Trophoblast cell (in vitro differentiated cells and primary cell): ENCODE results near the gene ITGA1. TPM values are rescaled to one million over a fixed set of nuclear protein-coding genes. Genes with fewer than 3 reads are reported as not detected.

Experiments used
- DNase-seq, 2 donors: peaks; one replicate each; pipeline ENCODE4 v3.0.0-alpha.2; 2016
- H2AFZ ChIP-seq: 2 replicates; pipeline ENCODE4 v1.6.1; 2013; ENCODE audit warnings: low read length, moderate library complexity, mild to moderate bottlenecking; ENCODE audit not compliant: insufficient read depth, poor library complexity
- H2AK5ac ChIP-seq: 2 replicates; pipeline ENCODE4 v1.6.1; 2013; ENCODE audit warnings: mild to moderate bottlenecking, low read length
- H2BK120ac ChIP-seq: 2 replicates; pipeline ENCODE4 v1.6.1; 2013; ENCODE audit warnings: low read length, mild to moderate bottlenecking, moderate library complexity; ENCODE audit not compliant: insufficient read depth, poor library complexity
- H2BK12ac ChIP-seq: 2 replicates; pipeline ENCODE4 v1.6.1; 2013; ENCODE audit warnings: mild to moderate bottlenecking, low read length, moderate library complexity
- H2BK5ac ChIP-seq: 2 replicates; pipeline ENCODE4 v1.6.1; 2013; ENCODE audit warnings: low read length, low read depth, moderate library complexity, mild to moderate bottlenecking; ENCODE audit not compliant: poor library complexity
- H3K14ac ChIP-seq: 2 replicates; pipeline ENCODE4 v1.6.1; 2013; ENCODE audit warnings: mild to moderate bottlenecking, low read length
- H3K18ac ChIP-seq: 2 replicates; pipeline ENCODE4 v1.6.1; 2013; ENCODE audit warnings: mild to moderate bottlenecking, low read length
- H3K23ac ChIP-seq: 2 replicates; pipeline ENCODE4 v1.6.1; 2013; ENCODE audit warnings: low read length
- H3K27ac ChIP-seq: 2 replicates; pipeline ENCODE4 v1.5.1; 2013; ENCODE audit warnings: low read depth, mild to moderate bottlenecking, inconsistent platforms, low read length, moderate library complexity
- H3K27me3 ChIP-seq: 2 replicates; pipeline ENCODE4 v1.6.1; 2013; ENCODE audit warnings: inconsistent platforms, mild to moderate bottlenecking, low read length, moderate library complexity; ENCODE audit not compliant: insufficient read depth
- H3K36me3 ChIP-seq, 2 experiments: 1 replicate in 1 of 2; 2 replicates in 1 of 2; pipeline ENCODE4 v1.6.1; 2013; ENCODE audit warnings: low read length in 2 of 2, mild to moderate bottlenecking in 2 of 2, moderate library complexity in 1 of 2; ENCODE audit not compliant: insufficient read depth in 2 of 2, control insufficient read depth in 1 of 2
- H3K4ac ChIP-seq: 2 replicates; pipeline ENCODE4 v1.6.1; 2013; ENCODE audit warnings: low read depth, mild to moderate bottlenecking, low read length, moderate library complexity
- H3K4me1 ChIP-seq, 2 experiments: 1 replicate in 1 of 2; 2 replicates in 1 of 2; pipeline ENCODE4 v1.6.1; 2013; ENCODE audit warnings: low read length in 2 of 2, mild to moderate bottlenecking in 2 of 2, moderate library complexity in 1 of 2; ENCODE audit not compliant: insufficient read depth in 2 of 2, control insufficient read depth in 1 of 2
- H3K4me2 ChIP-seq: 2 replicates; pipeline ENCODE4 v1.6.1; 2013; ENCODE audit warnings: inconsistent platforms, mild to moderate bottlenecking, low read length, moderate library complexity
- H3K4me3 ChIP-seq: 2 replicates; pipeline ENCODE4 v1.5.1; 2013; ENCODE audit warnings: mild to moderate bottlenecking, low read depth, low read length, inconsistent platforms
- H3K79me1 ChIP-seq: one replicate; pipeline ENCODE4 v1.6.1; 2013; ENCODE audit warnings: low read length
- H3K79me2 ChIP-seq: 2 replicates; pipeline ENCODE4 v1.6.1; 2013; ENCODE audit warnings: low read length, mild to moderate bottlenecking; ENCODE audit not compliant: control insufficient read depth, insufficient read depth, poor library complexity
- H3K9ac ChIP-seq: 2 replicates; pipeline ENCODE4 v1.6.1; 2013; ENCODE audit warnings: mild to moderate bottlenecking, low read length
- H3K9me3 ChIP-seq: 2 replicates; pipeline ENCODE4 v1.6.1; 2013; ENCODE audit warnings: low read depth, mild to moderate bottlenecking, control low read depth, inconsistent platforms, low read length; ENCODE audit not compliant: insufficient read depth
- H4K12ac ChIP-seq: 2 replicates; pipeline ENCODE4 v1.6.1; 2013; ENCODE audit warnings: low read depth, mild to moderate bottlenecking, low read length, moderate library complexity
- H4K8ac ChIP-seq: 2 replicates; pipeline ENCODE4 v1.6.1; 2013; ENCODE audit warnings: low read depth, mild to moderate bottlenecking, low read length, moderate library complexity
- H4K91ac ChIP-seq: one replicate; pipeline ENCODE4 v1.6.1; 2013; ENCODE audit warnings: low read depth, mild to moderate bottlenecking, low read length, moderate library complexity
- WGBS: extraction: QIAGEN DNeasy Blood & Tissue Kit; methylation state at CpG from one replicate; pipeline ENCODE4 v1.1.7; 2013; ENCODE audit warnings: missing lambda C conversion rate; ENCODE audit not compliant: insufficient read length, insufficient coverage; ENCODE audit errors: extremely low coverage; 5-methylcytosine and 5-hydroxymethylcytosine counted together
- polyA plus RNA-seq: library from polyadenylated mRNA; stranded (reverse); fragments of 200-250 nt; gene quantifications from 2 replicates; pipeline ENCODE4 v1.2.3, GENCODE V29; 2013

Gene ITGA1
- polyA plus RNA-seq = 15.9 and 16.7 TPM in 2 replicates

GRCh38 chr5:52787600-52788504 lies at the start of gene ITGA1, which contains the start of gene PELO:
Gene ITGA1, plus strand, starts transcription at chr5:52787916. Its CDS starts 438 bp downstream, at chr5:52788354.
Gene PELO, plus strand, starts transcription at chr5:52787916. Its CDS starts 12,479 bp downstream, at chr5:52800395.
- no peaks in the 10 kb centered on the region for H3K4me1 ChIP-seq
- no peaks in the 10 kb centered on the region for H3K9me3 ChIP-seq
- H2AFZ ChIP-seq = peak within 1 kb of the TSS; percentile 89
- peak within 1 kb of the TSS; percentile 46 for H3K14ac ChIP-seq
- no peak within 1 kb of the TSS for H2BK5ac ChIP-seq
- no peaks in the 10 kb centered on the region for H3K27me3 ChIP-seq
- peak within 1 kb of the TSS; percentile 73 for H3K4me3 ChIP-seq
- H3K79me2 ChIP-seq = peaks cover 1% of the 10 kb centered on the region
- no CpG with 5 or more reads among the region's 61 CpGs for WGBS
- H3K36me3 ChIP-seq = no peaks in the 10 kb centered on the region
- H3K18ac ChIP-seq = peak within 1 kb of the TSS; percentile 49
- peak within 1 kb of the TSS; percentile 52 for H2BK120ac ChIP-seq
- H3K23ac ChIP-seq = no peak within 1 kb of the TSS
- peak within 1 kb of the TSS; percentile 72 for H4K8ac ChIP-seq
- peak within 1 kb of the TSS; percentile 39 for H4K91ac ChIP-seq
- peak within 1 kb of the TSS; percentile 19 for H4K12ac ChIP-seq
- H2AK5ac ChIP-seq = peak within 1 kb of the TSS; percentile 29
- H3K4me2 ChIP-seq = peak within 1 kb of the TSS; percentile 82
- peaks cover 4% of the 10 kb centered on the region for H3K79me1 ChIP-seq
- peak within 1 kb of the TSS; percentile 36 for H3K27ac ChIP-seq
- H2BK12ac ChIP-seq = peak within 1 kb of the TSS; percentile 31
- H3K9ac ChIP-seq = peak within 1 kb of the TSS; percentile 21
- H3K4ac ChIP-seq = no peak within 1 kb of the TSS
- DNase-seq = peak; percentile 68 to 84

DNA sequence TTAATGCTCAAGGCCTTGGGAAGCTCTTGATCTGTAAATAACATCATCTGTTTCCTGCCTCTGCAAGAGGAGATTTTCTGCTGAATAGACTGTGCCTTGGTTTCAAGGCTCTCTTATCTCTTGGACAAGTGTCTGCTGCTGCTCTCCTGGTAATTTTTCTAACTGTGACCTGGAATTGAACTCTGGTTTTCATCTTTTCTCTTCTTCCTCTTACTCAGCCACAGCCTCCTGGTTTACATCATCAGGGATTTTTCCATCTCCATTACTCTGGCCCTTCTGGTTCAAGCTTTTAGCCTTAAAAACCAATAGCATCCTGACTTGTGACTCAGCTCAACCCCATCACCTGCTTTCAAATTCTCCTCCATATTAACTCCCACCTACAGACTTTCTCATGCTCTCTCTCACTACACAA lies 49.6 kb upstream of the ITGA1 start:
- no peak overlapping the region for H2BK12ac ChIP-seq
- H4K8ac ChIP-seq = no peak overlapping the region
- no peak overlapping the region for H2BK120ac ChIP-seq
- H3K36me3 ChIP-seq = no peaks in the 10 kb centered on the region
- H3K27me3 ChIP-seq = no peaks in the 10 kb centered on the region
- no peak overlapping the region for H4K12ac ChIP-seq
- H3K27ac ChIP-seq = no peak overlapping the region
- H2AFZ ChIP-seq = no peak overlapping the region
- no peak overlapping the region for H3K4me3 ChIP-seq
- no peaks in the 10 kb centered on the region for H3K79me2 ChIP-seq
- H3K79me1 ChIP-seq = no peaks in the 10 kb centered on the region
- no peak overlapping the region for H2AK5ac ChIP-seq
- H3K9me3 ChIP-seq = no peaks in the 10 kb centered on the region
- H3K23ac ChIP-seq = no peak overlapping the region
- no peak overlapping the region for H2BK5ac ChIP-seq
- no peak overlapping the region for H3K9ac ChIP-seq
- peaks cover 0 to 2% of the 10 kb centered on the region in 2 experiments for H3K4me1 ChIP-seq
- no peak overlapping the region for H3K18ac ChIP-seq
- no peak overlapping the region for H3K4ac ChIP-seq
- DNase-seq = no peak
- no peak overlapping the region for H4K91ac ChIP-seq
- no peak overlapping the region for H3K4me2 ChIP-seq
- H3K14ac ChIP-seq = no peak overlapping the region

- Histone ChIP-seq H3K4me1 (peaks cover 0 to 3% of the 10 kb centered on the region in 2 experiments), H3K9ac (no peak overlapping the region), H3K36me3 (no peaks in the 10 kb centered on the region), H3K18ac (no peak overlapping the region), H2AK5ac (no peak overlapping the region), H3K4me2 (no peak overlapping the region), H2BK12ac (no peak overlapping the region), H4K8ac (no peak overlapping the region), H3K9me3 (no peaks in the 10 kb centered on the region), H3K23ac (no peak overlapping the region), H3K79me1 (no peaks in the 10 kb centered on the region), H2BK120ac (no peak overlapping the region), H3K4me3 (no peak overlapping the region), H3K79me2 (no peaks in the 10 kb centered on the region), H3K27ac (no peak overlapping the region), H4K12ac (no peak overlapping the region), H2BK5ac (no peak overlapping the region), H3K14ac (no peak overlapping the region), H4K91ac (no peak overlapping the region), H2AFZ (no peak overlapping the region), H3K4ac (no peak overlapping the region), H3K27me3 (no peaks in the 10 kb centered on the region)
- WGBS = no CpG with 5 or more reads among the region's 2 CpGs
- no peak for DNase-seq
Measured at GRCh38 chr5:52740007-52740406, 47.7 kb upstream of the ITGA1 start.

DNA sequence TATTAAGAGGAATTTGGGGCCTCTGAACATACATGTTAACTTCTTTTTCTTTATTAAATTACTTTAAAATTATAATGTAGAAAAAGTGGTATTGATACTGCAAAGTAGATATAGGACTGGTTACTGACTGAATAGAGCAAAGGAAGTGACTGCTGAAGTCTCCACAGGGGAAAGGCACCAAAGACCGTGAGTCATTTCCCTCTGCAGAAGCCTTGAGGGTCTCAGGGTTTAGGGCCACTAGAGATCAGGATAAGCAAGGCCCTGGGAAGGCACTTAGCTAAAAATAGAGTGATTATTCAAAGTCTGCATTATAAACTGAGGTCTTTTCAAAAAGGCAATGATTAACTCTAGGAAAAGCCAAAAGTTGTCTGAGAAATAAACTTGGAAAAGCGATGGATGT lies 44.7 kb upstream of the ITGA1 start:
- H3K9ac ChIP-seq = no peak overlapping the region
- H3K27me3 ChIP-seq = no peaks in the 10 kb centered on the region
- H3K79me1 ChIP-seq = no peaks in the 10 kb centered on the region
- no peaks in the 10 kb centered on the region for H3K9me3 ChIP-seq
- H2BK12ac ChIP-seq = peak overlapping the region; percentile 58
- H4K8ac ChIP-seq = no peak overlapping the region
- H2AFZ ChIP-seq = no peak overlapping the region
- no peak overlapping the region for H3K4me2 ChIP-seq
- peaks cover 0 to 2% of the 10 kb centered on the region in 2 experiments for H3K4me1 ChIP-seq
- H4K12ac ChIP-seq = no peak overlapping the region
- H3K23ac ChIP-seq = no peak overlapping the region
- H3K14ac ChIP-seq = no peak overlapping the region
- no peak overlapping the region for H3K27ac ChIP-seq
- H3K4me3 ChIP-seq = no peak overlapping the region
- no peak overlapping the region for H4K91ac ChIP-seq
- H2BK120ac ChIP-seq = peak overlapping the region; percentile 43
- no peak overlapping the region for H2BK5ac ChIP-seq
- WGBS = no CpG with 5 or more reads among the region's 2 CpGs
- H2AK5ac ChIP-seq = no peak overlapping the region
- DNase-seq = no peak
- no peak overlapping the region for H3K18ac ChIP-seq
- no peaks in the 10 kb centered on the region for H3K36me3 ChIP-seq
- H3K79me2 ChIP-seq = no peaks in the 10 kb centered on the region
- no peak overlapping the region for H3K4ac ChIP-seq
